IPS DF 6.9 (cell line): ENCODE data around the gene ALG14.

Experiments used
- DNase-seq: peaks from one replicate; pipeline ENCODE4 v3.0.0-alpha.2; 2013; ENCODE audit warnings: low read depth, low spot score
- H3K27ac ChIP-seq: one replicate; pipeline ENCODE4 v1.5.1; 2013; ENCODE audit warnings: low read length, control low read depth
- H3K27me3 ChIP-seq: 2 replicates; pipeline ENCODE4 v1.6.1; 2013; ENCODE audit warnings: mild to moderate bottlenecking, low read length; ENCODE audit not compliant: control insufficient read depth, insufficient read depth
- H3K36me3 ChIP-seq: 2 replicates; pipeline ENCODE4 v1.6.1; 2013; ENCODE audit warnings: low read length; ENCODE audit not compliant: control insufficient read depth, insufficient read depth
- H3K4me1 ChIP-seq: 2 replicates; pipeline ENCODE4 v1.6.1; 2013; ENCODE audit warnings: low read length; ENCODE audit not compliant: control insufficient read depth, insufficient read depth
- H3K4me3 ChIP-seq: 2 replicates; pipeline ENCODE4 v1.5.1; 2013; ENCODE audit warnings: mild to moderate bottlenecking, low read length
- H3K9me3 ChIP-seq: 2 replicates; pipeline ENCODE4 v1.6.1; 2013; ENCODE audit warnings: low read length, inconsistent platforms; ENCODE audit not compliant: control insufficient read depth, insufficient read depth
- WGBS: extraction: QIAGEN DNeasy Blood & Tissue Kit; methylation state at CpG from one replicate; pipeline ENCODE4 v1.1.7; 2013; ENCODE audit warnings: mixed read lengths, missing lambda C conversion rate; ENCODE audit not compliant: insufficient read length, insufficient coverage; 5-methylcytosine and 5-hydroxymethylcytosine counted together

Gene ALG14

DNA sequence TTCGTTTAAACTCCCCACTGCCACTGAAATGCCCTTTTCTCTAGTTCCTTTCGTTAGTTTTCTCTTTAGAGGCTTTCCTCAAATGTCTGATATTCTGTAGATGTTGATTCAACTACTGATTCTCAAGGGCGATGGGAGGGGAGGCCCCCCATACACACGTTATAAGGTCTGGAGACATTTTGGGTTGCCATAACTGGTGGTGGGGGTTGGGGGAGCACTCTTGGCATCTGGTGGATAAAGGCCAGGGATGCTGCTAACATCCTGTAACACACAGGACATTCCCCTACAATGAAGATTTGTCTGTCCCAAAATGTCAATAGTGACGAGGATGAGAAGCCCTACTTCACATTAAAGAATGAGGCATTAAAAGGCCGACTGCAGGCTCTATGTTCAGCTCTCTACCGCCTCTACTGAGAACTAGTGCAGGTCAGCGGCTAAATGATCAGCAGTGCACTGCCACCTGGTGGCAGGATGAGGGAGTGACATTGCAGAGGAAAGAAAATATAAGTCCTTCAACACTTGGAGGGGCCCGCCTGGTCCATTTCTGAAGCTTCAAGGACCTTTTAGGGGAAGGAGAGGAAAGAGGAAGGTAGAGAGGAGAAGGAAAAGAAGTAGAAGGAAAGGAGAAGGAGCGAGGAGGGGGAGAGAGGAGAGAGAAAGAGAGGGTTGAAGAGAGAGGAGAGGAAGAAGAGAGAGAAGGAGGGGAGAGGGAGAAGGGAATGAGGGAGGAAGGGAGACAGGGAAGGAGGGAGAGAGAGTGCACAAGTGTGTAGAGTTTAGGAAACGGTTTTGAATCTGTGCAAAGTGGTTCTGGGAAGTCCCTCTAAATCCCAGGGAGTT lies 29.4 kb downstream of the ALG14 start:
- Histone ChIP-seq H3K36me3 (no peaks in the 10 kb centered on the region), H3K9me3 (no peaks in the 10 kb centered on the region), H3K27ac (no peak overlapping the region), H3K27me3 (no peaks in the 10 kb centered on the region), H3K4me1 (no peaks in the 10 kb centered on the region), H3K4me3 (no peak overlapping the region)
- 81% methylated on average over 1 of the region's 11 CpGs for WGBS
- peak; percentile 66 for DNase-seq

DNA sequence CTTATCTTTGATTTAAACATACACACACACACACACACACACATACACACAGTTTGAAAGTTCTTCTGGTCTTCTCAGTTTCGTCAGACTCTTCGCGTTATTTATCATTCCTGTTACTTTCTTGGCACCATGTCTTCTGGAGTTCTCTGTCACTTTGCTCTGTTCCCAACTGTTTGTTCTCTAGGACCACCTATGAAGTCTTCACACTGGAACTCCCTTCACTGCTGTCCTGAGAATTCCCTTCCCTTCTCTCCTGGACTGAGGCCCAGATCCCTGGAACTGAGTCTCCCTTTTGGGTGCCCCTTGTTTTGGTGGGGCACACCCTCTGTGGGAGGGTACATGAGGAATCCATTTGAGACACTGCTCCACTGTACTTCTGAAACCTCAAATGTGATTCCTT lies 30.5 kb downstream of the ALG14 start:
- no CpG with 5 or more reads among the region's 3 CpGs for whole genome bisulfite sequencing
- Histone ChIP-seq H3K27me3 (no peaks in the 10 kb centered on the region), H3K4me1 (no peaks in the 10 kb centered on the region), H3K9me3 (no peaks in the 10 kb centered on the region), H3K36me3 (no peaks in the 10 kb centered on the region), H3K4me3 (no peak overlapping the region), H3K27ac (no peak overlapping the region)
- no peak for DNase-seq

DNA sequence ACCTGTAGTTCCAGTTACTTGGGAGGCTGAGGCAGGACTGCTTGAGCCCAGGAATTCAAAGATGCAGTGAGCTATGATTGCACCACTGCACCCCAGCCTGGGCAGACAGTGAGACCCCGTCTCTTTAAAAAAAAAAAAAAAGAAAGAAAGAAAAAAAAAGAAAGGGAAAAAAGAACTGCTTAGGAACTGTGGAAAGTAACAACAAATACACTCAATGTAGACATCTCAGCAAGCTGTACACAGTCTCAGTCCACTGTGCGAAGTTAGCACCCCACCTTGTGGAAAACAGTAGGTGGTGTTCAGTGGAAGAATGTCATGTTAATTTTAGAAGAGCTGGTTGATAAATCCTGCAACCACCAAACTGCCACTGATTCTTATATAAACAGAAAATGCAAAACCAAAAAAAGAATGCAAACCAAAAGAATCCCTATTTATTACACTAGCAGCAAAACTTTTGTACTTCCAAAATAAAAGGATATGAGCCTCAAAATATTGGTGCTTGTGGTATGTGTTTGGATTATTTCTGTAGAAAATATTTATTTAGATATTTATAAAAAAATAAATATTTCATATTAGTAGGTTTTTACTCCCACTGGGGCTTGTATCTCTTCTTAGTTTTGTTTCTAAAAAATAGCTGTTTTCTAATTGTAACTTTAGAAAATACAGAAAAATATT lies 31.1 kb downstream of the ALG14 start:
- no peak for DNase-seq
- H3K4me1 ChIP-seq, result no peaks in the 10 kb centered on the region
- no peak overlapping the region for H3K27ac ChIP-seq
- no peaks in the 10 kb centered on the region for H3K9me3 ChIP-seq
- no peaks in the 10 kb centered on the region for H3K36me3 ChIP-seq
- no CpG with 5 or more reads among the region's 2 CpGs for WGBS
- no peak overlapping the region for H3K4me3 ChIP-seq
- H3K27me3 ChIP-seq, result no peaks in the 10 kb centered on the region

DNA sequence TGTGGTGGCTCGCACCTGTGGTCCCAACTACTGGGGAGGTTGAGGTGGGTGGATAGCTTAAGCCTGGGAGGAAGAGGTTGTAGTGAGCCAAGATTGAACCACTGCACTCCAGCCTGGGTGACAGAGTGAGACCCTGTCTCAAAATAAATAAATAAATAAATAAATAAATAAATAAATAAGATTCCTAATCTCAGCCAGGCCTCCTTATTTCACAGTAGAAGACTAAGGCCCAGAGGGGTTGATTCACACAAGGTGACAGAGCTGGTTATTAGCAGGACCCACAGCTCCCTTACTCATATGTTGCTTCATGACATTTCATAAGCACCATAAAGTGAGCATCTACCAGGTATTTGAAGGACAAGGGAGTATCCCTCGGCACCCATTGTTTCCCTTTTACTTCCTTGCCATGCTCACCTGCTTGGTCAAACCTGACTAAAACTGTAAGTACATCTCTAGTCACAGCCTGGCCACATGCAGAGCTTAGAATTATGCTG lies 32.7 kb downstream of the ALG14 start:
- Histone ChIP-seq H3K27ac (no peak overlapping the region), H3K27me3 (no peaks in the 10 kb centered on the region), H3K4me1 (no peaks in the 10 kb centered on the region), H3K36me3 (no peaks in the 10 kb centered on the region), H3K4me3 (no peak overlapping the region), H3K9me3 (no peaks in the 10 kb centered on the region)
- no peak for DNase-seq
- no CpG with 5 or more reads among the region's 2 CpGs for WGBS

DNA sequence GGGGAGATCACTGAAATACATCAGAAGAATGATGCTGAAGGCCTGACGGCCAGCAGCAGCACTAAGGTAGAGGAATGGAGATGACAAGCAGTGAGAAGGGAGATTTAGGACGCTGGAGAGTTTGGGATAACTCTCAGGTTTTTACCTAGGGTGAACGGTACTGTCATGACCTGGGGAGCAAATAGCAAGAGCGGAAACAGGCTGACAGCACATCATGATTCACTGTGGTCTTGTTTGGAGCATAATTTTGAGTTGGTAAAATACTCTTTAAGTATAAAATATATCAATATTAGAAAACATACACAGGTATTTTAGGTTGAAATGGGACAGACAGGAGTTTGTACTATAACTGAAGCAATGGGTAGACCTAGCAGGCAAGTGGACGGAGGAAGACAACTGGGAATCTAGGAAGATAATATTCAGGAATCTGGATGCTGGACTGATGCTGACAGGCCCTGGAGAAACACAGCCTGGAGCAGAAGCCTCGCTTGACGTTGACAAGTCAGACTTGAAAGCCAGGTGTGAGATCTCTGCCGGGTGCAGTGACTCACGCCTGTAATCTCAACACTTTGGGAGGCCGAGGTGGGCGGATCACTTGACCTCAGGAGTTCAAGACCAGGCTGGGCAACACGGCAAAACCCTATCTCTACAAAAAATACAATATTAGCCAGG lies 33.3 kb downstream of the ALG14 start:
- Histone ChIP-seq H3K27me3 (no peaks in the 10 kb centered on the region), H3K27ac (no peak overlapping the region), H3K9me3 (no peaks in the 10 kb centered on the region), H3K36me3 (no peaks in the 10 kb centered on the region), H3K4me3 (no peak overlapping the region), H3K4me1 (no peaks in the 10 kb centered on the region)
- WGBS, result no CpG with 5 or more reads among the region's 12 CpGs
- DNase-seq, result no peak

DNA sequence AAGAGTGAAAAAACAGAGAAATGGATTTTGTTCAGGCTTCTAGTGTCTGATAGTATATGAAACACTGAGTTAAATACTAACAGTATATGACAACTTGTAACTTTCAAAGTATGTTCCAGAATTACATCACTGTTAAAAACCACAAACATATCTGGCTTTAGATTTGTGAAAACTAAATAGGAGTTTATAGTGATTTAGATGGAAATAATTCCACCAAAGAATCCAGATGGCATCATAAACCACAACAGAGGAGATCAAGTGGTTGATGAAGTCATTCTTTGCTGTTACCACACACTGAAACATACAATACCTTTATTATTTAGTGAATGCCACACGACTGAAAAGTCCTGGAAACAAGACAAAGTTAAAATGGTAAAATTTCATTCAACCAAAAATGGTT lies 37.2 kb downstream of the ALG14 start:
- H3K4me1 ChIP-seq, result no peaks in the 10 kb centered on the region
- H3K4me3 ChIP-seq, result no peak overlapping the region
- H3K27ac ChIP-seq, result no peak overlapping the region
- DNase-seq, result no peak
- no CpG with 5 or more reads among the region's 1 CpG for WGBS
- H3K9me3 ChIP-seq, result no peaks in the 10 kb centered on the region
- no peaks in the 10 kb centered on the region for H3K27me3 ChIP-seq
- H3K36me3 ChIP-seq, result no peaks in the 10 kb centered on the region

DNA sequence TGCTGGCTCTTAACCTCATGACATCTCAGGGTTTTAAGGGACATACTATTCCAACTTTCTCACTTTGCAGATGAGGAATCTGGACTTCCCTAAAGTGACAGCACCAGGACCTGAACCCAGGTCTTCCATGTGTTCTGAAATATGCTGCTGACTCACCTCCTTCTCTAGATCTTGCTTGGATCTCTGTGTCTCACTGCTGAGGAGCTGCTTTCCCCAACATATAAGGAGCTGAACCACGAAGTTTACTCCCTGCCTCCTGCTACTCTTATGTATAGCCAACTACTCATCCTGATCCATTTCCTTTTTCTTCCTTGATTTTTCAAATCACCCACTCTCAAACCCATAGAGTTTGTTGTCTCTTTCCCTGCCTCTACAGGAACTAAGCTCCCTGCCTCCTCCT lies 38.2 kb downstream of the ALG14 start:
- no peak for DNase-seq
- WGBS, result no CpG with 5 or more reads among the region's 1 CpG
- Histone ChIP-seq H3K27ac (no peak overlapping the region), H3K27me3 (no peaks in the 10 kb centered on the region), H3K36me3 (no peaks in the 10 kb centered on the region), H3K4me3 (no peak overlapping the region), H3K4me1 (no peaks in the 10 kb centered on the region), H3K9me3 (no peaks in the 10 kb centered on the region)

DNA sequence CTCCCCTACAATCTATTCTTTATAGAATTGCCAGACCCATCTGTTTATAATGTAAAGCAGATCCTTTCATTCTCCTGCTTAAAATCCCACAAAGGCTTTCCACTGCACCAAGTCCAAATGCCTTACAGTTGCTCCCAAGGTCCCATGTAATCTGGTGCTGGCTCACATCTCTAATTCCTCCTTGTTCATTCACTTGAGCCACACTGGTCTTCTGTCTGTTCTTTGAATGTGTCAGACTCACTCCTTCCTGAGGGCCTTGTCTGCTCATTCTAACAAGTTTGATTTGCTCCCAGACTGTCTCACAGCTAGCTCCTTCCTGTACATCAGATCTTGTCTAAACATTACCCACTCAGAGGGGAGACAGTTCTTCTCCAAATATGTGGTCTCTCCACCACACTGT lies 38.9 kb downstream of the ALG14 start:
- Histone ChIP-seq H3K27ac (no peak overlapping the region), H3K9me3 (no peaks in the 10 kb centered on the region), H3K36me3 (no peaks in the 10 kb centered on the region), H3K27me3 (no peaks in the 10 kb centered on the region), H3K4me3 (no peak overlapping the region), H3K4me1 (no peaks in the 10 kb centered on the region)
- DNase-seq, result no peak

DNA sequence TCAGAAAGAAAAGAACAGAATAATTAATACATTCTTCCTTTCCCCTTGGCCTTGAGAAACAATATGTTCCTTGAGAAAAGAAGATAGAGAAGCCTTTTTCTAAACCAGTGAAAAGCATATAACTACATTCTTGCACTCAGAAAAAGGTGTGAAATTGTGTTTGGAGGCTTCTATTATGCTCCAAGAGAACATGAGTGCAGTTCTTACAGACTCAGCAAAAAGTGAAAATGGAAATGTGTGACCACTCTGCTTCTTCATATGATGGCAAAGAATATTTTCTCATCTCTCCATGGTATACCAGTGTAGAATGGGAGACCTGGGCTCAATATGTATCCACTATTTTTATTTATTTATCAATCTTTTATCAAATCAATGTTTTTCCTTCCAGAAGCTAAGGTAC lies 43.2 kb downstream of the ALG14 start:
- Histone ChIP-seq H3K27ac (no peak overlapping the region), H3K27me3 (no peaks in the 10 kb centered on the region), H3K4me3 (no peak overlapping the region), H3K4me1 (no peaks in the 10 kb centered on the region), H3K9me3 (no peaks in the 10 kb centered on the region), H3K36me3 (no peaks in the 10 kb centered on the region)
- no peak for DNase-seq

DNA sequence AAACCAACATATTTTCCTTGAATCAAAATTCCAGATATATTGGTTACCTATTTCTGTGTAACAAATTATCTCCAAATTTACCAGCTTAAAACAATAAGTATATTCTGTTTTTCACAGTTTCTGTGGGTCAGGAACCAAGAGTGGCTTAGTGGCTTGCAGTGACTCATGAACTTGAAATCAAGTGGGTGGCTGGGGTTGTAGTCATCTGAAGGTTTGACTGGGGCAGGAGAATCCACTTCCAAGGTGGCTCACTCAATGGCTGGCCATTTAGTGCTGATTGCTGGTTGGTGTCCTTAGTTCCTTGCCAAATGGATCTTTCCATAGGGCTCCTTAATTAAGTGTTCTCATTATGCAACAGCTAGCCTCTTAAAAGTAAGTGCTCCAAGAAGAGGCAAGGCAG lies 43.8 kb downstream of the ALG14 start:
- no peaks in the 10 kb centered on the region for H3K9me3 ChIP-seq
- no peaks in the 10 kb centered on the region for H3K4me1 ChIP-seq
- H3K27me3 ChIP-seq, result no peaks in the 10 kb centered on the region
- DNase-seq, result no peak
- H3K27ac ChIP-seq, result no peak overlapping the region
- H3K4me3 ChIP-seq, result no peak overlapping the region
- H3K36me3 ChIP-seq, result no peaks in the 10 kb centered on the region
